GM23338 (cell line): Measurements from ENCODE around the gene ARID1B. TPM values are rescaled to one million over a fixed set of nuclear protein-coding genes. Genes with fewer than 3 reads are reported as not detected.
A peak's percentile ranks its signal among the peaks of the same experiment; 100 is the strongest.

ENCODE experiments used
- ATAC-seq: fragments of 200-7000 bp; cut with Tn5 transposase; 3 replicates; pipeline ENCODE4 v1.9.1; 2020
- DNase-seq: peaks from one replicate; pipeline ENCODE4 v3.0.0-alpha.2; 2015; ENCODE audit warnings: low spot score
- H2AFZ ChIP-seq: fragments of 200-600 bp; sonication (generic); 2 replicates; pipeline ENCODE4 v1.8.0; 2016; ENCODE audit warnings: antibody characterized with exemption, mild to moderate bottlenecking, moderate library complexity
- H3F3A ChIP-seq: fragments of 200-600 bp; sonication (generic); replicated peaks from 2 replicates; pipeline ENCODE4 v1.8.0; 2017; ENCODE audit warnings: antibody characterized with exemption, mixed run types, low read depth
- H3K27ac ChIP-seq: fragments of 200-600 bp; sonication (generic); 2 replicates; pipeline ENCODE4 v1.6.1; 2016; ENCODE audit warnings: low read depth
- H3K27me3 ChIP-seq: fragments of 200-600 bp; sonication (generic); 2 replicates; pipeline ENCODE4 v1.8.0; 2016; ENCODE audit warnings: mild to moderate bottlenecking, mixed run types, moderate library complexity; ENCODE audit not compliant: insufficient read depth
- H3K36me3 ChIP-seq: fragments of 200-600 bp; sonication (generic); 2 replicates; pipeline ENCODE4 v1.8.0; 2016; ENCODE audit warnings: mild to moderate bottlenecking; ENCODE audit not compliant: insufficient read depth
- H3K4me1 ChIP-seq: fragments of 200-600 bp; sonication (generic); 2 replicates; pipeline ENCODE4 v1.8.0; 2016; ENCODE audit warnings: mild to moderate bottlenecking, moderate library complexity; ENCODE audit not compliant: insufficient read depth
- H3K4me2 ChIP-seq: fragments of 200-600 bp; sonication (generic); 2 replicates; pipeline ENCODE4 v1.7.1; 2017; ENCODE audit warnings: mixed run types
- H3K4me3 ChIP-seq: fragments of 200-600 bp; sonication (generic); 2 replicates; pipeline ENCODE4 v1.6.1; 2016; ENCODE audit warnings: mixed run types
- H3K79me2 ChIP-seq: fragments of 200-600 bp; sonication (generic); replicated peaks from 2 replicates; pipeline ENCODE4 v1.8.0; 2017; ENCODE audit warnings: mild to moderate bottlenecking; ENCODE audit not compliant: insufficient read depth
- H3K9me2 ChIP-seq: fragments of 200-600 bp; sonication (generic); 2 replicates; pipeline ENCODE4 v1.8.0; 2017; ENCODE audit not compliant: insufficient read depth
- H4K20me1 ChIP-seq: fragments of 200-600 bp; sonication (generic); replicated peaks from 2 replicates; pipeline ENCODE4 v1.8.0; 2017; ENCODE audit warnings: mild to moderate bottlenecking; ENCODE audit not compliant: insufficient read depth
- H3K27ac Mint-ChIP-seq: 2 replicates; pipeline ENCODE4 v1.8.0; 2020; ENCODE audit warnings: inconsistent platforms, mild to moderate bottlenecking, moderate library complexity, mixed read lengths
- H3K27me3 Mint-ChIP-seq: 3 replicates; pipeline ENCODE4 v1.8.0; 2022; ENCODE audit warnings: low read depth, mild to moderate bottlenecking, moderate library complexity, mixed read lengths, inconsistent platforms; ENCODE audit not compliant: insufficient read depth, poor library complexity
- H3K36me3 Mint-ChIP-seq: 3 replicates; pipeline ENCODE4 v1.8.0; 2021; ENCODE audit warnings: low read depth, mild to moderate bottlenecking, inconsistent platforms, moderate library complexity, mixed read lengths
- H3K4me1 Mint-ChIP-seq: 3 replicates; pipeline ENCODE4 v1.8.0; 2020; ENCODE audit warnings: mild to moderate bottlenecking, inconsistent platforms, mixed read lengths
- H3K4me3 Mint-ChIP-seq: 3 replicates; pipeline ENCODE4 v1.8.0; 2021; ENCODE audit warnings: moderate library complexity, mild to moderate bottlenecking, inconsistent platforms, mixed read lengths
- H3K9me3 Mint-ChIP-seq: 3 replicates; pipeline ENCODE4 v1.8.0; 2020; ENCODE audit warnings: moderate library complexity, mild to moderate bottlenecking, inconsistent platforms, mixed read lengths
- CREB1 ChIP-seq: fragments of 250-450 bp; sonication (Bioruptor Pico); IDR thresholded peaks from 2 replicates; pipeline ENCODE4 v1.5.0; 2020; ENCODE audit warnings: low read depth, mild to moderate bottlenecking, moderate library complexity
- CTCF ChIP-seq, 2 experiments: fragments of 200-600 bp in 1 of 2; sonication (generic) in 1 of 2; conservative IDR thresholded peaks; 2 replicates each; pipeline versions ENCODE4 v1.5.1 to v1.6.1; 2016 to 2017; ENCODE audit warnings: antibody characterized with exemption in 2 of 2, low read depth in 2 of 2, mild to moderate bottlenecking in 2 of 2, moderate library complexity in 1 of 2
- EZH2 ChIP-seq: fragments of 200-600 bp; sonication (generic); IDR thresholded peaks from one replicate; pipeline ENCODE4 v1.8.0; 2017; ENCODE audit warnings: antibody characterized with exemption, mild to moderate bottlenecking, low read depth; ENCODE audit not compliant: unreplicated experiment
- REST ChIP-seq: IDR thresholded peaks from one replicate; pipeline ENCODE4 v1.6.1; 2018; ENCODE audit warnings: antibody characterized with exemption; ENCODE audit not compliant: unreplicated experiment
- ZNF331 ChIP-seq: fragments of 250-450 bp; sonication (Bioruptor Pico); IDR thresholded peaks from 2 replicates; pipeline ENCODE4 v1.5.0; 2020; ENCODE audit warnings: low read depth, mild to moderate bottlenecking, moderate library complexity
- ZNF462 ChIP-seq: fragments of 250-450 bp; sonication (Bioruptor Pico); IDR thresholded peaks from 2 replicates; pipeline ENCODE4 v1.5.0; 2020; ENCODE audit warnings: mild to moderate bottlenecking, moderate library complexity
- polyA plus RNA-seq: library from polyadenylated mRNA; unstranded; fragments of >200 nt; fragmentation: Nextera tagmentation; extraction: Ambion mirVana; gene quantifications from 2 replicates; pipeline ENCODE4 v1.2.1, GENCODE V29; 2016
- total RNA-seq: library from RNA; depleted of rRNA; stranded (reverse); fragments of >200 nt; shearing (Covaris generic); gene quantifications from 2 replicates; pipeline ENCODE4 v1.2.3, GENCODE V29; 2014

The ARID1B gene
- total and polyA plus RNA-seq, 2 experiments from 2014 or later = 59.3 to 72.2 TPM

- Mint-ChIP-seq H3K9me3 (no peaks in the 10 kb centered on the region), H3K4me3 (no peak overlapping the region), H3K4me1 (peaks cover 87% of the 10 kb centered on the region), H3K27me3 (peaks cover 8% of the 10 kb centered on the region), H3K27ac (no peak overlapping the region), H3K36me3 (no peaks in the 10 kb centered on the region; the same call in 2 of the 3 replicates)
- Histone ChIP-seq H3K4me3 (no peak overlapping the region), H2AFZ (no peak overlapping the region), H3K27me3 (no peaks in the 10 kb centered on the region), H3K79me2 (peaks cover 100% of the 10 kb centered on the region), H4K20me1 (0 out of 2 replicates have a peak, but pooled peaks cover 16% of the 10 kb centered on the region), H3K27ac (no peak overlapping the region), H3F3A (no peaks in the 10 kb centered on the region), H3K9me2 (no peaks in the 10 kb centered on the region), H3K4me1 (peaks cover 64% of the 10 kb centered on the region), H3K4me2 (no peak overlapping the region), H3K36me3 (no peaks in the 10 kb centered on the region)
- no peak for ATAC-seq
- no peak for TF ChIP-seq EZH2
- no peak for TF ChIP-seq CREB1 (CRISPR knock-in tag)
- DNase-seq = no peak
Observed at GRCh38 chr6:156845454-156846155, 68.4 kb downstream of the ARID1B start.

- Histone ChIP-seq H3F3A (no peaks in the 10 kb centered on the region), H3K36me3 (no peaks in the 10 kb centered on the region), H3K27ac (0 out of 2 replicates have a peak overlapping the region, but pooled peaks have one; percentile 11), H3K79me2 (peaks cover 100% of the 10 kb centered on the region), H2AFZ (no peak overlapping the region), H3K9me2 (no peaks in the 10 kb centered on the region), H4K20me1 (peaks cover 11% of the 10 kb centered on the region; the same call in 1 of the 2 replicates), H3K4me3 (no peak overlapping the region), H3K27me3 (no peaks in the 10 kb centered on the region), H3K4me2 (peak overlapping the region; percentile 7; the same call in 1 of the 2 replicates), H3K4me1 (peaks cover 65% of the 10 kb centered on the region)
- Mint-ChIP-seq H3K27me3 (peaks cover 3% of the 10 kb centered on the region), H3K36me3 (no peaks in the 10 kb centered on the region; the same call in 2 of the 3 replicates), H3K4me1 (peaks cover 86% of the 10 kb centered on the region), H3K27ac (peak overlapping the region; percentile 87), H3K9me3 (no peaks in the 10 kb centered on the region), H3K4me3 (peak overlapping the region; percentile 2; the same call in 1 of the 3 replicates)
- peak; percentile 46 for DNase-seq
- peak; percentile 65 for ATAC-seq
- no peak for TF ChIP-seq ZNF331
- no peak for TF ChIP-seq REST
- TF ChIP-seq EZH2 = no peak
- TF ChIP-seq CTCF (conservative IDR thresholded peaks at IDR 0.05; ENCODE audit: low read depth in 2 of 2) = no peak
- peak; percentile 39; the same call in 1 of the 2 replicates for TF ChIP-seq ZNF462 (CRISPR knock-in tag)
Observed at GRCh38 chr6:156846845-156847599, 69.8 kb downstream of the ARID1B start.
